Fibroblast of pulmonary artery (primary cell): ENCODE measurements around the gene LRP1B.

ENCODE experiments used
- DNase-seq: peaks from one replicate; pipeline ENCODE4 v3.0.0-alpha.2; 2010; ENCODE audit warnings: low read depth
- H3K4me3 ChIP-seq: replicated peaks from 2 replicates; pipeline ENCODE4 v1.5.1; 2011; ENCODE audit warnings: low read depth, mild to moderate bottlenecking, control low read depth, low read length, moderate library complexity
- TF ChIP-seq, protein P1 (sequence below): IDR thresholded peaks from 2 replicates; pipeline ENCODE4 v1.5.1; 2011; ENCODE audit warnings: mild to moderate bottlenecking, control low read depth, low read length, inconsistent platforms; ENCODE audit errors: missing control alignments

Gene LRP1B

DNA sequence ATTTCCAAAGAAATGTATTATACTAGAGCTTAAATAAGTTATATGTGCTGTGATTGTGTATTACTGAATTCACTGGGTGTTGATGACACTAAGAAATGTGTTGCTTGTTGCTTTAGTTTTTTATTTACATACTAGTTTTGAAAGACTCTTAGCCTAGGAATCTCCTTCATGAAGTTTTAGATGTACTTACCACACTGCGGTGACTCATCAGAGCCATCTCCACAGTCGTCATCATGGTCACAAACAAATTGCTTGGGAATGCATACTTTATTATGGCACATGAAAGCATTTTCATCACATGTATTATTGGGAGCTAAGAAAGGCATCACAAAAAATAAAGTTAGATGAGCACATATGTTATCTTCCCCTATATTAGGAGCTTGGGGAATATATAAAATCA lies 1624.2 kb downstream of the LRP1B start:
- TF ChIP-seq, protein P1, sequence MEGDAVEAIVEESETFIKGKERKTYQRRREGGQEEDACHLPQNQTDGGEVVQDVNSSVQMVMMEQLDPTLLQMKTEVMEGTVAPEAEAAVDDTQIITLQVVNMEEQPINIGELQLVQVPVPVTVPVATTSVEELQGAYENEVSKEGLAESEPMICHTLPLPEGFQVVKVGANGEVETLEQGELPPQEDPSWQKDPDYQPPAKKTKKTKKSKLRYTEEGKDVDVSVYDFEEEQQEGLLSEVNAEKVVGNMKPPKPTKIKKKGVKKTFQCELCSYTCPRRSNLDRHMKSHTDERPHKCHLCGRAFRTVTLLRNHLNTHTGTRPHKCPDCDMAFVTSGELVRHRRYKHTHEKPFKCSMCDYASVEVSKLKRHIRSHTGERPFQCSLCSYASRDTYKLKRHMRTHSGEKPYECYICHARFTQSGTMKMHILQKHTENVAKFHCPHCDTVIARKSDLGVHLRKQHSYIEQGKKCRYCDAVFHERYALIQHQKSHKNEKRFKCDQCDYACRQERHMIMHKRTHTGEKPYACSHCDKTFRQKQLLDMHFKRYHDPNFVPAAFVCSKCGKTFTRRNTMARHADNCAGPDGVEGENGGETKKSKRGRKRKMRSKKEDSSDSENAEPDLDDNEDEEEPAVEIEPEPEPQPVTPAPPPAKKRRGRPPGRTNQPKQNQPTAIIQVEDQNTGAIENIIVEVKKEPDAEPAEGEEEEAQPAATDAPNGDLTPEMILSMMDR = no peak
- DNase-seq = peak; percentile 75
- H3K4me3 ChIP-seq = no peak overlapping the region

- no peak for DNase-seq
- H3K4me3 ChIP-seq = no peak overlapping the region
- TF ChIP-seq, protein P1 = no peak
Measured at GRCh38 chr2:140504601-140505000, 1626.2 kb downstream of the LRP1B start.

DNA sequence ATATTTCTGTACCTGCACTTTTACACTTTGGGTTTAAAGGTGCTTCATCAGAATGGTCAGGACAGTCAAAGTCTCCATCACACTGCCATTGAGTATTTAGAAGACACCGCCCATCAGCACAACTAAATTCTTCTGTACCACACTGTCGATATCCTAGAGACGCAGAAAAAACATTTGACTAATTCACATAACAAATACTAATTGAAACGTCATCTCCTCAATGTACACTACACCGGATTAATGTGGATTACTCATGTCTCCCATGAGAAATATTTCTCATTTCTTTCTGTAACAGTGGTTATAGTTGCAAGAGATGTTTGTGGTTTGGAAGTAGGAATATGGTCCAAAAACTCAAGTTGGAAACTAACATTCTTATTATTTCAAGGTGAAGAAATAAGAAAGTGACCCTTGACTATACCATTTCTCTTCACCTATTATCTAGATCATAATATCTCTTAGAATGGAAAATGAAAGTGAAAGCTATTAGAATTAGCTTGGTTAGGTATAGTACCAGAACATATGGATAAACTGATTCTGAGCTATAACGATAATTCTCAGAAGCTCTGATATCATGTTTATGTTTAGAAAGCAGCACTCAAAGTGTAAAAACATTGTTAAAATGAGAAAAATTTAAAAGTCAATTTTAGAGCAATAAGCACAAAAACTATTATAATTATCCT lies 1627.7 kb downstream of the LRP1B start:
- TF ChIP-seq, protein P1 = no peak
- H3K4me3 ChIP-seq = peak overlapping the region; percentile 6

DNA sequence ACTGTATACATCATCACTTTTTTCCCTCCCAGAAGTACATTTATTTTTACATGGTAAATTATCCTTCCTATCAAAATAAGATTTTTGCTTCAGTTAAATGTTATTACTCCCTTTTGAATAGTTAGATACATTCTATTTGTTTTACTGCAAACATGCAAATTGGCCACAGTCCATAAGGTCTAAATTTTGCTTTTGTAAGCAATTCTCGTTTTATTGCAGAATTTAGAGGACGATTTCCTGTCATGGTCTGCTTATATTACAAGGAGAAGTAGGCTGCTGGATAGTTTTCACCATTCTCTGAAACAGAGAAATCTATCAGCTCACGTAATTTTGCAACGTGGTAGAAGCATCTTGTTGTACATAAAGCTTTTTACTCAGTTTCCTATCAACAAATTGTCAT lies 1632.5 kb downstream of the LRP1B start:
- TF ChIP-seq, protein P1 = no peak

More for the DNA sequence above, 1627.7 kb downstream of the LRP1B start:
- peak; percentile 82 for DNase-seq

GRCh38 chr2:140496714-140497113 lies 1634.1 kb downstream of the LRP1B start:
- no peak for DNase-seq
- H3K4me3 ChIP-seq = no peak overlapping the region
- TF ChIP-seq, protein P1 = no peak

More for the DNA sequence above, 1632.5 kb downstream of the LRP1B start:
- DNase-seq = no peak
- H3K4me3 ChIP-seq = no peak overlapping the region

DNA sequence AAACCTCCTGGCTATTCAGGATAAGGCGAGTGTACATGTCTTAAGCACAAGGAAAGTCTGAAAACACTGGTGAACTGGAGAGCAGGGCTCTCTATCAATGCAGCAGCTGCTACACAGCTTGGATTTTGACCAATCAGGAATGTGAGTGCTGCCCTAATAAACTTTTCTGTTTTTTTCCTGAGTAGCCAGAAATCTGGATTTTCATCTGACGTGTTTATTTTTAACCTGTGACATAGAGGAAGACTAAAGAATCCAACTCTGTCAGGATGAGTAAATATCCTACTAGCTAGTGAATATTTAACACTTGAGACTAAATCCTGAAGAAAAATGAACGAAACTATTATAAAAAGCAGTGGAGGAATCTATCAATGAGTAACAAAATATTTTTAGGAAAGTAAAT lies 1638.9 kb downstream of the LRP1B start:
- H3K4me3 ChIP-seq = no peak overlapping the region
- TF ChIP-seq, protein P1 = no peak
- DNase-seq = no peak

GRCh38 chr2:140489193-140489592 lies 1641.6 kb downstream of the LRP1B start:
- TF ChIP-seq, protein P1 = no peak
- DNase-seq = no peak
- no peak overlapping the region for H3K4me3 ChIP-seq
